Epithelial cell of proximal tubule (primary cell): ENCODE measurements around the gene EGFLAM. TPM values are rescaled to one million over a fixed set of nuclear protein-coding genes. Genes with fewer than 3 reads are reported as not detected.

Source experiments
- DNase-seq: peaks from one replicate; pipeline ENCODE4 v3.0.0-alpha.2; 2011; ENCODE audit warnings: low read depth
- H3K4me3 ChIP-seq: 2 replicates; pipeline ENCODE4 v1.5.1; 2011; ENCODE audit warnings: low read depth, mild to moderate bottlenecking, low read length
- total RNA-seq: library from RNA; depleted of rRNA; stranded (reverse); fragments of >200 nt; gene quantifications from 2 replicates; pipeline ENCODE4 v1.2.3, GENCODE V29; 2015
- TF ChIP-seq, protein P1 (sequence below): conservative IDR thresholded peaks from 2 replicates; pipeline ENCODE4 v1.5.1; 2012; ENCODE audit warnings: low read depth, mild to moderate bottlenecking, low read length

The EGFLAM gene
- total RNA-seq, 1 donor from 2014 or later: 0.17 TPM

DNA sequence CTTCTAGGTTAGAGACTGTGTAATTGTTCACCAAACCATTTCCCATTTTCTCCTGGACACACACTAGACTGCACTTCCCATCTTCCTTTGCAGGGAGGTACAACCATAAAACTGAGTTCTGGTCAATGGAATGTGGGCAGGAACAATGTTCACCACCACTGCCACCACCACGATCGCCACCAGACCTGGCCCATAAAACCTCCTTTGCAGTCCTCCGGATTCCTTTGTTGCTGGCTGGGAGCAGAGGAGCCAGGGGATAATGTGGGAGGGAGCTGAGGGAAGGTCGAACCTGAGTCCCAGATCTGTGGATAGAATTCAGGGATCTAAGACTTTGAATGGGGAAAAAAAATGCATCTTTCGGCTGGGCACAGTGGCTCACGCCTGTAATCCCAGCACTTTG lies 29.4 kb upstream of the EGFLAM start:
- TF ChIP-seq, protein P1, sequence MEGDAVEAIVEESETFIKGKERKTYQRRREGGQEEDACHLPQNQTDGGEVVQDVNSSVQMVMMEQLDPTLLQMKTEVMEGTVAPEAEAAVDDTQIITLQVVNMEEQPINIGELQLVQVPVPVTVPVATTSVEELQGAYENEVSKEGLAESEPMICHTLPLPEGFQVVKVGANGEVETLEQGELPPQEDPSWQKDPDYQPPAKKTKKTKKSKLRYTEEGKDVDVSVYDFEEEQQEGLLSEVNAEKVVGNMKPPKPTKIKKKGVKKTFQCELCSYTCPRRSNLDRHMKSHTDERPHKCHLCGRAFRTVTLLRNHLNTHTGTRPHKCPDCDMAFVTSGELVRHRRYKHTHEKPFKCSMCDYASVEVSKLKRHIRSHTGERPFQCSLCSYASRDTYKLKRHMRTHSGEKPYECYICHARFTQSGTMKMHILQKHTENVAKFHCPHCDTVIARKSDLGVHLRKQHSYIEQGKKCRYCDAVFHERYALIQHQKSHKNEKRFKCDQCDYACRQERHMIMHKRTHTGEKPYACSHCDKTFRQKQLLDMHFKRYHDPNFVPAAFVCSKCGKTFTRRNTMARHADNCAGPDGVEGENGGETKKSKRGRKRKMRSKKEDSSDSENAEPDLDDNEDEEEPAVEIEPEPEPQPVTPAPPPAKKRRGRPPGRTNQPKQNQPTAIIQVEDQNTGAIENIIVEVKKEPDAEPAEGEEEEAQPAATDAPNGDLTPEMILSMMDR: no peak
- no peak overlapping the region for H3K4me3 ChIP-seq
- no peak for DNase-seq

DNA sequence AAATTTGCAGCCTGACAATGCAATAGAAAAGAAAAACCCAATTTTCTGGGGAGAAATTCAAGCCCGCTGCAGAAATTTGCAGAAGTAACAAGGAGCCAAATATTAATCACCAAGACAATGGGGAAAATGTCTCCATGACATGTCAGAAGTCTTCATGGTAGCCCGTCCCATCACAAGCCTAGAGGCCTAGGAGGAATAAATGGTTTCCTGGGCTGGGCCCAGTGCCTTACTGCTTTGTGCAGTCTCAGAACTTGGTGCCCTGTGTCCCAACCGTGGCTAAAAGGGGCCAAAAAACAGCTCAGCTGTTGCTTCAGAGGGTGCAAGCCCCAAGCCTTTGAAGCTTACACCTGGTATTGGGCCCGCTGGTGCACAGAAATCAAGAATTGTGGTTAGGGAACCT lies 23.6 kb upstream of the EGFLAM start:
- TF ChIP-seq, protein P1: no peak
- H3K4me3 ChIP-seq: no peak overlapping the region
- no peak for DNase-seq

DNA sequence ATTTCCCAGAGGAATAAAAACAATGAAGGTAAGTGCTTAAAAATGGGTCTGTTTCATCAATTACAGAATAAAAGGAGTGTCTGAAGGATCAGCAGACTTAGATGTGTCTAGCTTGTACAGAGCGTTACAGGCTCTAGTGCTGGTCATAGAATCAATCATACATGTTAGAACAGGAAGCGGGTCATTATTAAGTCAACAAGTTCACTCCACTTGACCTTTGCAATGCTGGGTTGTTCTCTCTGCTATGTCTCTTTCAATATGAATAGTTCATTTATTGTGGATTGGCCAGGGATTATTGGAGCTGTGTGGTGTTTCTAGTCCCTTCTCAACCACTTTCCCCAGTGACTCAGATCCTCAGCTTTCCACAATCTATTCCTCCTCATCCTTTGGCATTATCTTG lies 20.7 kb upstream of the EGFLAM start:
- no peak overlapping the region for H3K4me3 ChIP-seq
- TF ChIP-seq, protein P1: no peak
- DNase-seq: no peak

DNA sequence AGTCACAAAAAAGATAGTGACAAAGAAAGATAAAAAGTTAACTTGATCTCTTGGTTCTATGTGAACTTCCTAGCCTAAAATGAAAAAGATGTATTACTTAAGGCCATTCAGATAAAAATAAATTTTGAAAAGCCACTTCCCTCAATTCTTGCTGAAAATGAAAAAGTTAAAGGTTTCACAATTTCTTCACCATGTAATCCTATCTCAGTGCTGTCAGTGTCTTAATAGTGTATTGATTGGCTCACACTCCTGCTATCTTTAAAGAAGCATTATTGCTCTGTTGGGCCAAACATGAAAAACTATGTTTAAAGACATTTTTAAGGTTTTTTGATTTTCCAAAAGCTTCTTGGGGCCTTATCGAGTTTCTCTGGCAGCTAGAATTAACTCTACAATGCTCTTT lies 18.1 kb upstream of the EGFLAM start:
- no peak overlapping the region for H3K4me3 ChIP-seq
- no peak for DNase-seq
- TF ChIP-seq, protein P1: no peak

DNA sequence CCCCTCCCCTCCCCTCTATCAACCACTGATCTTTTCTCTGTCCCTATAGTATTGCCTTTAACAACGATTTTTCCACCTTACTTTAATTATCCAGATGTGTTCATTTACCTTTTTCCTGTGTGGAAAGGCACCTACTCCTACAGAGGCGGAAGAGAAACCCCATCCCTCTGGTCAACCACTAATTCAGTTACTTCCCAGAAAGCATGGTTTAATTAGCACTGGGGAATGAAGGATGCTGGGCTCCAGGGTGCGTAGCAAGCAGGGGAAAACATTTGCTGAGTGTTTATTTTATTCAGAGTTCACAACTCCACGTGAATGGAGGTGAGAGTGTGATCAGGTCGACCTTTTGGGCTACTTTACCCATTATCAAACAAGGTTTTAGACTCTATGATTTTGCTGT lies 16.7 kb upstream of the EGFLAM start:
- no peak overlapping the region for H3K4me3 ChIP-seq
- DNase-seq: no peak
- TF ChIP-seq, protein P1: no peak

DNA sequence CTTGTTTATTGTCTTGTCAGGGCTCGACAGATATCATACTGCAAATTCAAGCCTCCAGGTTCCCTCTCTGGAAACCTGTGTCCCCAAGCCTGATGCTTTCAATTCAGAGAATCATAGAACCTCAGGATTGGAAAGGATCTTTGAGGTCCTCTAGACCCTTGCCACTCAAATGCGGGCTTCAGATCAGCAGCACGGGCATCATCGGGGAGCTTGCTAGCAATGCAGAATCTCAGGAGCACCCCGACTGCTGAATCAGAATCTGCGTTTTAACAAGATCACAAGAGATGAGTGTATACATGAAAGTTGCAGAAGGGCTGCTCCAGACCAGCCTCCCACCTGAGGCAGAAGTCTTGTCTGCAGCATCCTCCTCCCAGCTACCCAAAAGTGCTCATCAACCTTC lies 13.1 kb upstream of the EGFLAM start:
- H3K4me3 ChIP-seq: no peak overlapping the region
- no peak for DNase-seq
- TF ChIP-seq, protein P1: no peak

DNA sequence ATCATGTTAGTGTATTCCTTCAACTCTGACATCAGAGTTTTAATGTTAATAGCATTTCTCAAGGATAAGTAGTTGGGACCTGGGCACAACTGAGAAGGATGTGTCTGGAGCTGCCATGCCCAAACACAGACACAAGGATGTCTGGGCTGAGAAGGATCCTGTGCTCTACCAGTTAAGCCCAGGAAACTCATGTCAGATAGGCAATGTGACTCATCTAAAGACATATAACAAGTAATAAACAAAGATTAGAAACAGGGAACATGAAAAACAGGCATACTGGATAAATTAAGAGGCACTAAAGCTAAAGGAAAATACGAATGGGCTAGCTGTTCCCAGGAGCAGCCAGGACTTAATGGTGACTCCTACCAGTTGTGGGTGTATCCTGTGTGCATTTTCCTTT lies 9.1 kb upstream of the EGFLAM start:
- DNase-seq: no peak
- TF ChIP-seq, protein P1: no peak
- no peak overlapping the region for H3K4me3 ChIP-seq
